ENCODE measurements around the gene COL6A2.
A peak's percentile ranks its signal among the peaks of the same experiment; 100 is the strongest.

COL6A2 gene

DNA sequence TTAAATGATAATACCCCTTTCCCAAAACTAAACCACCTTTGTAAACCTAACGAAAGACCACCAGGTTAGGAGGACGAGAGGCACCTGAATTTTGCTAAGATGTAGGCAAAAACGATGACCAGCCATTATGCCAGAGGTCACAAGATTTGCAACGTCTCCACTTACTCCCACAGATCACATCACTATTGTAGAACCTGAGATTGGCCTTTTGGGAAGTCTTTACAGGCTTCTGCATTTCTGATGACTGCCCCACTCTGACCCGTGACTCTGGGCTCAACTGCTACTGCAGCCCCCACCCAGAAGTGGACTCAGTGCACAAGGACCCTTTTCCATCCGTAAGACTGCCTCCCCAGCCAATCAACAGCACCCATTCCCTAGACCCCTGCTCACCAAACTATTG, 36.4 kb upstream of the COL6A2 start:
- DNase-seq (ENCODE audit: low read depth): no peak
- TF ChIP-seq, protein P1, sequence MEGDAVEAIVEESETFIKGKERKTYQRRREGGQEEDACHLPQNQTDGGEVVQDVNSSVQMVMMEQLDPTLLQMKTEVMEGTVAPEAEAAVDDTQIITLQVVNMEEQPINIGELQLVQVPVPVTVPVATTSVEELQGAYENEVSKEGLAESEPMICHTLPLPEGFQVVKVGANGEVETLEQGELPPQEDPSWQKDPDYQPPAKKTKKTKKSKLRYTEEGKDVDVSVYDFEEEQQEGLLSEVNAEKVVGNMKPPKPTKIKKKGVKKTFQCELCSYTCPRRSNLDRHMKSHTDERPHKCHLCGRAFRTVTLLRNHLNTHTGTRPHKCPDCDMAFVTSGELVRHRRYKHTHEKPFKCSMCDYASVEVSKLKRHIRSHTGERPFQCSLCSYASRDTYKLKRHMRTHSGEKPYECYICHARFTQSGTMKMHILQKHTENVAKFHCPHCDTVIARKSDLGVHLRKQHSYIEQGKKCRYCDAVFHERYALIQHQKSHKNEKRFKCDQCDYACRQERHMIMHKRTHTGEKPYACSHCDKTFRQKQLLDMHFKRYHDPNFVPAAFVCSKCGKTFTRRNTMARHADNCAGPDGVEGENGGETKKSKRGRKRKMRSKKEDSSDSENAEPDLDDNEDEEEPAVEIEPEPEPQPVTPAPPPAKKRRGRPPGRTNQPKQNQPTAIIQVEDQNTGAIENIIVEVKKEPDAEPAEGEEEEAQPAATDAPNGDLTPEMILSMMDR (IDR thresholded peaks at IDR 0.05; ENCODE audit: insufficient read depth, low read depth, low read length, missing control alignments): no peak
- no peak overlapping the region for H3K4me3 ChIP-seq (ENCODE audit: low read depth, low read length)

GRCh38 chr21:46061950-46062349, 36.0 kb upstream of the COL6A2 start:
- no peak for DNase-seq (ENCODE audit: low read depth)
- H3K4me3 ChIP-seq (ENCODE audit: low read depth, low read length): no peak overlapping the region
- TF ChIP-seq, protein P1 (IDR thresholded peaks at IDR 0.05; ENCODE audit: insufficient read depth, low read depth, low read length, missing control alignments): no peak

GRCh38 chr21:46062471-46063211, 35.3 kb upstream of the COL6A2 start:
- no peak overlapping the region for H3K4me3 ChIP-seq (ENCODE audit: low read depth, low read length)
- no peak for DNase-seq (ENCODE audit: low read depth)
- TF ChIP-seq, protein P1 (IDR thresholded peaks at IDR 0.05; ENCODE audit: insufficient read depth, low read depth, low read length, missing control alignments): no peak

DNA sequence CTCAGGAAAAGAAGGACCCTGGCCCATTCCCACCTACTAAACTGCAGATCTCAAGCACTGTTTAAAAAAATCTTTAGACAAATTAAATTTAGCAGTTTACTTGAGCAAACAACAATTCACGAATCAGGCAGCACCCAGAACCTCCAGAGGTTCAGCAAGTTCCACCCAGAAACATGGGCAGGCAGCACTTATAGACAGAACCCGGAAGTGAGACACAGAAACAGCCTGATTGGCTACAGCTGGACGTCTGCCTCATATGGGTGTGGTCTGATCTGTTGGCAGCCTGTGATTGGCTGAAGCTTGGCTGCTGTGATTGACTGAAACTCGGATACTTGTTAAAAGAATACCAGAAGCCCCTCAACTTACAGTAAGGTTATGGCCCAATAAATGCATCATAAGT, 34.7 kb upstream of the COL6A2 start:
- peak; percentile 12 for DNase-seq (ENCODE audit: low read depth)
- TF ChIP-seq, protein P1 (IDR thresholded peaks at IDR 0.05; ENCODE audit: insufficient read depth, low read depth, low read length, missing control alignments): no peak
- no peak overlapping the region for H3K4me3 ChIP-seq (ENCODE audit: low read depth, low read length)

DNA sequence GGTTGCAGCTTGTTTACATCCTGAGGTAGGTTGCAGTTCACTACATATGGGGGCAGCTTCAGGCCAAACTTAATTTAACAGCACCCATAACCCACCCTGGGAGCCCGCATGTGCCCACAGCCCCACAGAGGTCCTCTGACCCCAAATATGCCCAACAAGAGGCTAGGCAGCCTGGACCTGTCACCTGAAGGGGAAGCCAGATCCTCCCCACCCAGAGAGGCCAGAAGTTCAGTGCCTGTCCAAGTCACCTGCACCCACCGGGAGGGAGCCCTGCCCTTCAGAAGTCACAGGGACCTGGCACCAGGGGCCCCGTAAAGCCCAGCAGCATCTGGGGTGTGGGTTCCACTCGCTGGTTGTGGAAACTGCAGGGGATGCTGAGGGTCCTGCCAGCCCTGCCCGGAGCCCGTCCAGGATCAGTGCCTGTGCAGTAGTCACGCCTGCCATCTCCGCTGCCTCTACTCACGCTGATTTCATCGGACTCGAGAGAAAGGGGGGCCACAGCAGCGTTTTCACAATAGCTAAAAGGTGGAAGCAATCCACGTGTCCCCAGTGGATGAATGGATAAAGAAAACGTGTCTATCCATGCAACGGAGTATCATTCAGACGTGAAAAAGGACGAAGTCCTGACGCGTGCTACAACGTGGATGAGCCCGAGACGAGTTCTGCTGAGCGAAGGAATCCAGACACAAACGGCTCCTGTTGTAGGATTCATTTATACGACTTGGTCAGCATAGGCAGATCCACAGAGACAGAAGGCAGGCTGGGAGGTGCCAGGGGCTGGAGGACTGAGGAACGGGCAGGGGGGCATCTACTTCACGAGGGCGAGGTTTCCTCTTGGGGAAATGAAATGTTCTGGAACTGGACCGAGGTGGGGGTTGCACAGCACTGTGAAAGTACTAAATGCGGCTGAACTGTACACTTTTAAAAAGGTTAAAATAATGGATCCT, 33.9 kb upstream of the COL6A2 start:
- H3K4me3 ChIP-seq (ENCODE audit: low read depth, low read length): no peak overlapping the region
- no peak for DNase-seq (ENCODE audit: low read depth)
- TF ChIP-seq, protein P1 (IDR thresholded peaks at IDR 0.05; ENCODE audit: insufficient read depth, low read depth, low read length, missing control alignments): no peak

GRCh38 chr21:46064870-46065214, 33.1 kb upstream of the COL6A2 start:
- H3K4me3 ChIP-seq (ENCODE audit: low read depth, low read length): no peak overlapping the region
- DNase-seq (ENCODE audit: low read depth): no peak
- TF ChIP-seq, protein P1 (IDR thresholded peaks at IDR 0.05; ENCODE audit: insufficient read depth, low read depth, low read length, missing control alignments): no peak

Data from GM12865 (cell line).